GM12878 (cell line): Measurements from ENCODE around the gene SMG6. TPM values are rescaled to one million over a fixed set of nuclear protein-coding genes. Genes with fewer than 3 reads are reported as not detected.

Source experiments
- ATF7 ChIP-seq: fragments of 450-650 bp; IDR thresholded peaks from 2 replicates; pipeline ENCODE4 v1.6.1; 2016; ENCODE audit warnings: low read depth, mild to moderate bottlenecking
- BACH1 ChIP-seq: fragments of 450-650 bp; IDR thresholded peaks from 2 replicates; pipeline ENCODE4 v1.6.1; 2017; ENCODE audit warnings: mild to moderate bottlenecking, borderline replicate concordance
- CBX5 ChIP-seq: sonication (generic); IDR thresholded peaks from 2 replicates; pipeline ENCODE4 v1.6.1; 2016; ENCODE audit warnings: low read depth, moderate library complexity, mild to moderate bottlenecking, inconsistent platforms
- EP300 ChIP-seq, 2 experiments: fragments of 150-350 bp in 1 of 2; IDR thresholded peaks; 2 replicates each; pipeline ENCODE4 v1.6.1; 2011 to 2012; ENCODE audit warnings: low read depth in 2 of 2, low read length in 2 of 2, borderline replicate concordance in 1 of 2, improper control_type of control experiment in 1 of 2, inconsistent platforms in 1 of 2; ENCODE audit not compliant: control insufficient read depth in 1 of 2
- EZH2 ChIP-seq: IDR thresholded peaks from 2 replicates; pipeline ENCODE4 v1.6.1; 2012; ENCODE audit warnings: low read depth, mild to moderate bottlenecking, control low read depth, inconsistent platforms, low read length, borderline replicate concordance; ENCODE audit not compliant: control insufficient read depth
- HDAC2 ChIP-seq: fragments of 200-600 bp; sonication (generic); IDR thresholded peaks from 2 replicates; pipeline ENCODE4 v1.6.1; 2017
- IKZF2 ChIP-seq, 2 experiments: fragments of 450-650 bp; IDR thresholded peaks; 2 replicates each; pipeline ENCODE4 v1.6.1; 2017; ENCODE audit warnings: mild to moderate bottlenecking in 2 of 2, moderate library complexity in 2 of 2
- NR2C2 ChIP-seq: IDR thresholded peaks from 2 replicates; pipeline ENCODE4 v1.6.1; 2011; ENCODE audit warnings: borderline replicate concordance, low read depth; ENCODE audit not compliant: control insufficient read depth, insufficient read length
- PAX8 ChIP-seq: fragments of 450-650 bp; IDR thresholded peaks from 2 replicates; pipeline ENCODE4 v1.6.1; 2017; ENCODE audit warnings: mild to moderate bottlenecking, moderate library complexity
- PML ChIP-seq: IDR thresholded peaks from 2 replicates; pipeline ENCODE4 v1.6.1; 2012; ENCODE audit warnings: low read length, inconsistent platforms
- RELA ChIP-seq: fragments of 450-650 bp; IDR thresholded peaks from 2 replicates; pipeline ENCODE4 v1.8.0; 2014; ENCODE audit warnings: borderline replicate concordance; ENCODE audit not compliant: partially characterized antibody
- SIX5 ChIP-seq: IDR thresholded peaks from 2 replicates; pipeline ENCODE4 v1.6.1; 2011; ENCODE audit warnings: mild to moderate bottlenecking, low read depth, low read length, moderate library complexity; ENCODE audit not compliant: severe bottlenecking
- SUZ12 ChIP-seq: fragments of 200-600 bp; sonication (generic); IDR thresholded peaks from one replicate; pipeline ENCODE4 v1.6.1; 2018; ENCODE audit warnings: antibody characterized with exemption, mild to moderate bottlenecking; ENCODE audit not compliant: unreplicated experiment
- ZNF622 ChIP-seq: fragments of 450-650 bp; IDR thresholded peaks from 2 replicates; pipeline ENCODE4 v1.6.1; 2017; ENCODE audit warnings: mild to moderate bottlenecking, inconsistent platforms
- polyA plus RNA-seq, 11 experiments: library from polyadenylated mRNA; depleted of rRNA in 4 of 11; unstranded in 6 of 11; stranded (reverse) in 5 of 11; fragments of >200 nt; fragmentation: Nextera tagmentation in 4 of 11; fragmentation: Illumina TruSeq in 1 of 11; extraction: Ambion mirVana in 4 of 11; extraction: Trizol in 1 of 11; gene quantifications; 1 replicate in 1 of 11; 2 replicates in 10 of 11; pipeline versions ENCODE4 v1.2.1 to v1.2.3, GENCODE V29; 2011 to 2016; ENCODE audit warnings: inconsistent platforms in 2 of 11, missing spikeins in 2 of 11, low read depth in 1 of 11
- total RNA-seq, 4 experiments: library from RNA; depleted of rRNA in 3 of 4; stranded (reverse); fragments of >200 nt in 3 of 4; fragmentation: Illumina TruSeq in 1 of 4; extraction: Trizol in 1 of 4; gene quantifications; 2 replicates each; pipeline versions ENCODE4 v1.2.1 to v1.2.3, GENCODE V29; 2013 to 2021
- TF ChIP-seq, protein P1 (sequence below): IDR thresholded peaks from 2 replicates; pipeline ENCODE4 v1.6.1; 2012; ENCODE audit warnings: low read length, inconsistent platforms
- TF ChIP-seq, protein P2 (sequence below): fragments of 450-650 bp; IDR thresholded peaks from 2 replicates; pipeline ENCODE4 v1.6.1; 2016; ENCODE audit warnings: mild to moderate bottlenecking
- TF ChIP-seq, protein P3 (sequence below): fragments of 450-650 bp; IDR thresholded peaks from 2 replicates; pipeline ENCODE4 v1.6.1; 2017; ENCODE audit warnings: mild to moderate bottlenecking, low read depth, inconsistent platforms; ENCODE audit not compliant: poor library complexity, severe bottlenecking
- TF ChIP-seq, protein P4 (sequence below): fragments of 450-650 bp; formaldehyde crosslinking; IDR thresholded peaks from 2 replicates; pipeline ENCODE4 v1.5.0; 2022; ENCODE audit warnings: mild to moderate bottlenecking, missing genetic modification characterization
- TF ChIP-seq, protein P5 (sequence below): IDR thresholded peaks from 2 replicates; pipeline ENCODE4 v1.6.1; 2012; ENCODE audit warnings: mild to moderate bottlenecking, low read depth, low read length

SMG6 gene
- total and polyA plus RNA-seq, 10 of the 15 experiments (the other 5 are each of a cell fraction or from before 2014, with no cell fraction given), result 0.58 to 28.7 (median 15.7) TPM

DNA sequence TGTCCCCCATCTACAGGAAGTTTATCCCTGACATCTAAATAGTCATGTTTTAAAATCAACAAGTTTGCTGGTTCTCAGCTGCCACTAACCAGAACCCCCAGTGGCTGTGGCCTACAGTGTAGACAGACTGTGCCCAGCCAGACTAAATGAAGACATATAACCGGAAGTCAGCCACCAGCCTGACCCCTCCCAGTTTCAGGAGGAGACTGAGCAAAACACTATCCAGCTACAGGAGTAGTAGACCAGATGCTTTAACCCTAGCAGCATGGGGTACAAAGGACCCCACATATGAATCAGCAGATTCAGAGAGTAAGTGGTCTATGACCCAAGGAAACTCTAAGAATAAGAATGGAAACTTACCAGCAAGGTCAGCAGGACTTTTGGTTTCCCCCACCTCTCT, 165.3 kb downstream of the SMG6 start (continued):
- TF ChIP-seq NR2C2, result no peak
- TF ChIP-seq RELA, result no peak
- no peak for TF ChIP-seq EZH2
- TF ChIP-seq, protein P1, sequence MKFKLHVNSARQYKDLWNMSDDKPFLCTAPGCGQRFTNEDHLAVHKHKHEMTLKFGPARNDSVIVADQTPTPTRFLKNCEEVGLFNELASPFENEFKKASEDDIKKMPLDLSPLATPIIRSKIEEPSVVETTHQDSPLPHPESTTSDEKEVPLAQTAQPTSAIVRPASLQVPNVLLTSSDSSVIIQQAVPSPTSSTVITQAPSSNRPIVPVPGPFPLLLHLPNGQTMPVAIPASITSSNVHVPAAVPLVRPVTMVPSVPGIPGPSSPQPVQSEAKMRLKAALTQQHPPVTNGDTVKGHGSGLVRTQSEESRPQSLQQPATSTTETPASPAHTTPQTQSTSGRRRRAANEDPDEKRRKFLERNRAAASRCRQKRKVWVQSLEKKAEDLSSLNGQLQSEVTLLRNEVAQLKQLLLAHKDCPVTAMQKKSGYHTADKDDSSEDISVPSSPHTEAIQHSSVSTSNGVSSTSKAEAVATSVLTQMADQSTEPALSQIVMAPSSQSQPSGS, result no peak
- TF ChIP-seq, protein P2, sequence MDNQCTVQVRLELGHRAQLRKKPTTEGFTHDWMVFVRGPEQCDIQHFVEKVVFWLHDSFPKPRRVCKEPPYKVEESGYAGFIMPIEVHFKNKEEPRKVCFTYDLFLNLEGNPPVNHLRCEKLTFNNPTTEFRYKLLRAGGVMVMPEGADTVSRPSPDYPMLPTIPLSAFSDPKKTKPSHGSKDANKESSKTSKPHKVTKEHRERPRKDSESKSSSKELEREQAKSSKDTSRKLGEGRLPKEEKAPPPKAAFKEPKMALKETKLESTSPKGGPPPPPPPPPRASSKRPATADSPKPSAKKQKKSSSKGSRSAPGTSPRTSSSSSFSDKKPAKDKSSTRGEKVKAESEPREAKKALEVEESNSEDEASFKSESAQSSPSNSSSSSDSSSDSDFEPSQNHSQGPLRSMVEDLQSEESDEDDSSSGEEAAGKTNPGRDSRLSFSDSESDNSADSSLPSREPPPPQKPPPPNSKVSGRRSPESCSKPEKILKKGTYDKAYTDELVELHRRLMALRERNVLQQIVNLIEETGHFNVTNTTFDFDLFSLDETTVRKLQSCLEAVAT, result no peak
- TF ChIP-seq CBX5, result no peak
- no peak for TF ChIP-seq IKZF2 (IDR thresholded peaks at IDR 0.05)
- peak; percentile 30; the same call in 1 of the 2 replicates for TF ChIP-seq BACH1
- TF ChIP-seq SUZ12, result no peak
- TF ChIP-seq, protein P3, sequence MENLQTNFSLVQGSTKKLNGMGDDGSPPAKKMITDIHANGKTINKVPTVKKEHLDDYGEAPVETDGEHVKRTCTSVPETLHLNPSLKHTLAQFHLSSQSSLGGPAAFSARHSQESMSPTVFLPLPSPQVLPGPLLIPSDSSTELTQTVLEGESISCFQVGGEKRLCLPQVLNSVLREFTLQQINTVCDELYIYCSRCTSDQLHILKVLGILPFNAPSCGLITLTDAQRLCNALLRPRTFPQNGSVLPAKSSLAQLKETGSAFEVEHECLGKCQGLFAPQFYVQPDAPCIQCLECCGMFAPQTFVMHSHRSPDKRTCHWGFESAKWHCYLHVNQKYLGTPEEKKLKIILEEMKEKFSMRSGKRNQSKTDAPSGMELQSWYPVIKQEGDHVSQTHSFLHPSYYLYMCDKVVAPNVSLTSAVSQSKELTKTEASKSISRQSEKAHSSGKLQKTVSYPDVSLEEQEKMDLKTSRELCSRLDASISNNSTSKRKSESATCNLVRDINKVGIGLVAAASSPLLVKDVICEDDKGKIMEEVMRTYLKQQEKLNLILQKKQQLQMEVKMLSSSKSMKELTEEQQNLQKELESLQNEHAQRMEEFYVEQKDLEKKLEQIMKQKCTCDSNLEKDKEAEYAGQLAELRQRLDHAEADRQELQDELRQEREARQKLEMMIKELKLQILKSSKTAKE, result peak; percentile 79
- TF ChIP-seq HDAC2, result no peak
- no peak for TF ChIP-seq PAX8
- TF ChIP-seq, protein P4, sequence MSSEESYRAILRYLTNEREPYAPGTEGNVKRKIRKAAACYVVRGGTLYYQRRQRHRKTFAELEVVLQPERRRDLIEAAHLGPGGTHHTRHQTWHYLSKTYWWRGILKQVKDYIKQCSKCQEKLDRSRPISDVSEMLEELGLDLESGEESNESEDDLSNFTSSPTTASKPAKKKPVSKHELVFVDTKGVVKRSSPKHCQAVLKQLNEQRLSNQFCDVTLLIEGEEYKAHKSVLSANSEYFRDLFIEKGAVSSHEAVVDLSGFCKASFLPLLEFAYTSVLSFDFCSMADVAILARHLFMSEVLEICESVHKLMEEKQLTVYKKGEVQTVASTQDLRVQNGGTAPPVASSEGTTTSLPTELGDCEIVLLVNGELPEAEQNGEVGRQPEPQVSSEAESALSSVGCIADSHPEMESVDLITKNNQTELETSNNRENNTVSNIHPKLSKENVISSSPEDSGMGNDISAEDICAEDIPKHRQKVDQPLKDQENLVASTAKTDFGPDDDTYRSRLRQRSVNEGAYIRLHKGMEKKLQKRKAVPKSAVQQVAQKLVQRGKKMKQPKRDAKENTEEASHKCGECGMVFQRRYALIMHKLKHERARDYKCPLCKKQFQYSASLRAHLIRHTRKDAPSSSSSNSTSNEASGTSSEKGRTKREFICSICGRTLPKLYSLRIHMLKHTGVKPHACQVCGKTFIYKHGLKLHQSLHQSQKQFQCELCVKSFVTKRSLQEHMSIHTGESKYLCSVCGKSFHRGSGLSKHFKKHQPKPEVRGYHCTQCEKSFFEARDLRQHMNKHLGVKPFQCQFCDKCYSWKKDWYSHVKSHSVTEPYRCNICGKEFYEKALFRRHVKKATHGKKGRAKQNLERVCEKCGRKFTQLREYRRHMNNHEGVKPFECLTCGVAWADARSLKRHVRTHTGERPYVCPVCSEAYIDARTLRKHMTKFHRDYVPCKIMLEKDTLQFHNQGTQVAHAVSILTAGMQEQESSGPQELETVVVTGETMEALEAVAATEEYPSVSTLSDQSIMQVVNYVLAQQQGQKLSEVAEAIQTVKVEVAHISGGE, result no peak
- no peak for TF ChIP-seq SIX5
- TF ChIP-seq PML, result no peak
- TF ChIP-seq ATF7, result no peak
- TF ChIP-seq EP300 (IDR thresholded peaks at IDR 0.05; ENCODE audit: borderline replicate concordance in 1 of 2, control insufficient read depth in 1 of 2, low read depth in 2 of 2, low read length in 2 of 2), result peak in 1 of 2 experiments; percentile 46; a peak in 3 of 4 replicates
- TF ChIP-seq, protein P5, sequence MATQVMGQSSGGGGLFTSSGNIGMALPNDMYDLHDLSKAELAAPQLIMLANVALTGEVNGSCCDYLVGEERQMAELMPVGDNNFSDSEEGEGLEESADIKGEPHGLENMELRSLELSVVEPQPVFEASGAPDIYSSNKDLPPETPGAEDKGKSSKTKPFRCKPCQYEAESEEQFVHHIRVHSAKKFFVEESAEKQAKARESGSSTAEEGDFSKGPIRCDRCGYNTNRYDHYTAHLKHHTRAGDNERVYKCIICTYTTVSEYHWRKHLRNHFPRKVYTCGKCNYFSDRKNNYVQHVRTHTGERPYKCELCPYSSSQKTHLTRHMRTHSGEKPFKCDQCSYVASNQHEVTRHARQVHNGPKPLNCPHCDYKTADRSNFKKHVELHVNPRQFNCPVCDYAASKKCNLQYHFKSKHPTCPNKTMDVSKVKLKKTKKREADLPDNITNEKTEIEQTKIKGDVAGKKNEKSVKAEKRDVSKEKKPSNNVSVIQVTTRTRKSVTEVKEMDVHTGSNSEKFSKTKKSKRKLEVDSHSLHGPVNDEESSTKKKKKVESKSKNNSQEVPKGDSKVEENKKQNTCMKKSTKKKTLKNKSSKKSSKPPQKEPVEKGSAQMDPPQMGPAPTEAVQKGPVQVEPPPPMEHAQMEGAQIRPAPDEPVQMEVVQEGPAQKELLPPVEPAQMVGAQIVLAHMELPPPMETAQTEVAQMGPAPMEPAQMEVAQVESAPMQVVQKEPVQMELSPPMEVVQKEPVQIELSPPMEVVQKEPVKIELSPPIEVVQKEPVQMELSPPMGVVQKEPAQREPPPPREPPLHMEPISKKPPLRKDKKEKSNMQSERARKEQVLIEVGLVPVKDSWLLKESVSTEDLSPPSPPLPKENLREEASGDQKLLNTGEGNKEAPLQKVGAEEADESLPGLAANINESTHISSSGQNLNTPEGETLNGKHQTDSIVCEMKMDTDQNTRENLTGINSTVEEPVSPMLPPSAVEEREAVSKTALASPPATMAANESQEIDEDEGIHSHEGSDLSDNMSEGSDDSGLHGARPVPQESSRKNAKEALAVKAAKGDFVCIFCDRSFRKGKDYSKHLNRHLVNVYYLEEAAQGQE, result no peak
- TF ChIP-seq ZNF622, result no peak
